GM12892 (cell line): ENCODE data around the gene IRF2.

Experiments used
- DNase-seq: peaks from one replicate; pipeline ENCODE4 v3.0.0; 2011; ENCODE audit not compliant: insufficient read length
- FAIRE-seq: peaks from 2 replicates; lab custom pipeline; 2011; peaks lifted over from hg19 to GRCh38; lab: Jason Lieb, UNC
- POLR2A ChIP-seq: IDR thresholded peaks from 2 replicates; pipeline ENCODE4 v1.6.1; 2011; ENCODE audit warnings: low read depth, low read length, control low read depth
- POLR2AphosphoS5 ChIP-seq: IDR thresholded peaks from 2 replicates; pipeline ENCODE4 v1.6.1; 2011; ENCODE audit warnings: low read depth, low read length, control low read depth
- TAF1 ChIP-seq: IDR thresholded peaks from 2 replicates; pipeline ENCODE4 v1.6.1; 2011; ENCODE audit warnings: low read depth, mild to moderate bottlenecking, control low read depth, low read length, borderline replicate concordance

Gene IRF2

DNA sequence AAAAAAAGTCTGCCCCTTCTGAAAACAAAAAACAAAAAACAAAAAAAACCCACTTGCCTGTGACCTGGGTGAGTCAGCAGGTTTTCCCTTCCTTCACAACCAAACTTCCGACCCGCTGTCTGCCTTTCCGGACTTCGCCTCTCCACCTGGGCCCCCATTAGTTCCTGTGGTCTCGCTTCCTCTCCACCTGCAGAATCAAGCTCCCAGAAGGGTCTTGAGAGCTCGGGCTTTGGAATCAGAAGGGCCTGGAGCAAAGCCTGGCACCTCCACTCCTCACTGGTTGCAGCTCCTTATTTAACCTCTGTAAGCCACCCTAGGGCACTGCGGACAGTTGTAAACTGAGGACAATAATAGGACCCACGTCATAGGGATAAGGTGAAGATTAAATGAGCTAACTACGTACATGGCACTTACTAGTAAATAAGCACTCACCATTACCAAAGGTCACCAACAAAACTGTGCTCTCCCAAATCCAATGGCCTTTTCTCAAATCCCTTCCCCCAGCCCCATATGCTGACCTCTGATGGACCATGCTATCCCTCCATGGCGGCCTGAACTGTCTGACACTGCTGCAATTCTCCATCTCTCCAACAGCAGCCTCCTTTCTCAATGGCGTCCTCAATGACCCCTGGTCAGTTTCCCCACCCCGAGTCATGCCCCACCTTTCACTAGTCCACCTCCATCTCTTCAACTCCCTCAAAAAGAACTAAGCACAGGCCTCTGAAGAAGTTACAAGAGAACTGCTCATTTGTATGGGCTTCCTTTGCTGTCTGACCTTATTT is 64.2 kb downstream of the IRF2 start:
- no peak for FAIRE-seq
- TF ChIP-seq POLR2A = no peak
- TF ChIP-seq TAF1 = no peak
- no peak for TF ChIP-seq POLR2AphosphoS5

DNA sequence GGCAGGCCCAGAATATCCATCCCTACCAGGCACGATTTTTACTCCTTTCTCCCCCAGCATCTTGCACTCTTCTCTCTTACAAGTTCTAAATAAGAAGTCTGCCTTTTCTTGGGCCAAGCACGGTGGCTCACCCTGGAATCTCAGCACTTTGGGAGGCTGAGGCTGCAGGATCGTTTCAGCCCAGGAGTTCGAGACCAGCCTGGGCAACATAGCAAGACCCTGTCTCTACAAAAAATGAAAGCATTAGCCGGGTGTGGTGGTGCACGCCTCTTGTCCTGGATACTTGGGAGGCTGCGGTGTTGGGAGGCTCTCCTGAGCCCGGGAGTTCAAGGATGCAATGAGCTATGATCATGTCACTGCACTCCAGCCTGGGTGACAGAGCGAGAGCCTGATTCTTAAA is 64.8 kb downstream of the IRF2 start:
- FAIRE-seq = no peak
- TF ChIP-seq POLR2AphosphoS5 (no peak), TAF1 (no peak), POLR2A (no peak)
- no peak for DNase-seq

More for the DNA sequence above, 64.2 kb downstream of the IRF2 start:
- no peak for DNase-seq

DNA sequence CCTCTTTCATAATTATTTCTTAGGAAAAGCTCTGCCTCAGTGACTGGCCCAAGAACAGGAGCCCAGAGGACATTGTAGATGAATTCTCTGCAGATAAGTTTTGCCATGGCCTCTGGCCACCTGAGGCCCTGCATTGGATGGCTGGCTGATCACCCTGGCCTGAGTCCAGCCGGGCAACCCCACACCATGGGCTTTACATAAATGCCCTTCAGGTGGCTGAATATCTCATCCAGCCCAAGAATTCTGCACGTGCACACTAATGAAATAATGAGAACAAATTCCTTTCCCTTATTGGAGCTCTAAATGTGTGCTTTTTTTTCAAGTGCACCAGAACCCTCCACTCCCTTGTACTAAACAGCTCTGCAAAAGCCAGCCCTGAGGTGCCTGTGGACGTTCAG is 65.7 kb downstream of the IRF2 start:
- no peak for DNase-seq
- no peak for TF ChIP-seq TAF1
- TF ChIP-seq POLR2A = no peak
- no peak for TF ChIP-seq POLR2AphosphoS5
- no peak for FAIRE-seq

DNA sequence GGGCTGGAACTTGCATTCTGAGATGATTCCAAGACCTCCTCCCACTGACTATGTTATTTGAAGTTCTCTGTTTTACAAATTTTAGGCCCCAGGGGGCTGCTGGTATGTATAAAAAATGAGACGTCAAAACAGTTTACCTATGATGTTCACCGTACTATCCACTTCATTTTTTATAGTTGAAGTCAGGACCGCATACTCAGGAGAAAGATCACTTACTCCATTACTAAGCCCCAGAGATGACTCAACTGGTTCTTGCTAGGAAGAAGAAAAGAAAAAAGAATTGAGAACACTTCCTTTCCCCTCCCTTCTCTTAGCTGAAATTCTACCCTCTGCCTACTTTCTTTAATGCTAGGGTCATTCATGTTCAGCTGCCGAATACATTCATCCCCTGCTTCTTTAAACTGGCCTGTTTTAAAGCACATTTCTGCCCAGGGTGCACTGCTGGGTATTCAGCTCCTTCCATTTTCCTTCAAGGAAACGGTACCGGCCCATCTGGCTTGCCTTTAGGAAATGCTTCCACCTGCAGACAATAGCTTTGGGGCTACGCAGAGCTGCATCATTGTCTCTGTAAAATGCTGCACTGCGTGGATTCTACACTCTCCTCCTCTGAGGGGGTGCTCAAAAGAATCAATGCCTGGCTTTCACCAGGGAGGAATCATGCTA is 66.2 kb downstream of the IRF2 start:
- DNase-seq = no peak
- TF ChIP-seq TAF1 = no peak
- TF ChIP-seq POLR2A = no peak
- no peak for TF ChIP-seq POLR2AphosphoS5
- FAIRE-seq = peak; percentile 74

DNA sequence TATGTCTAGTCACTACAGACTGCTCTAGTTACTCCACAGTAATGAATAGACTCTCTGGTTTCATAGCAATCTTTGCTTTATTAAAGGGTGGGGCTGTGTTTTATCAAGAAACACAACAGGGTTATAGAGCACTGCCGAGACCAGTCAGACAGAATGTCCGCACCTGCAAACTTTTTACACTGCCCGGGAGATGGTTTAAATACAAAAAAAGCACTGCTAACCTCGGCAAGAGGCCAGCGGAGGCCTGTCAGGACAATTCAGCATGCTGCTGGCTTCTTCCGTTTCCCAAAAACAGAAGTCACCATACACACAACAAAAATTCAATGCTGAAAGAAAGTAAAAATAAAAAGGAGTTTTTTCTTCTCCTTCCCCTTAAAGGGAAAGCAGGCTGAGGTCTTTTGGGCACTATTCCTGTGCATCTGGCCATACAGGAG is 67.4 kb downstream of the IRF2 start:
- FAIRE-seq (no peak), DNase-seq (no peak)
- no peak for TF ChIP-seq TAF1

DNA sequence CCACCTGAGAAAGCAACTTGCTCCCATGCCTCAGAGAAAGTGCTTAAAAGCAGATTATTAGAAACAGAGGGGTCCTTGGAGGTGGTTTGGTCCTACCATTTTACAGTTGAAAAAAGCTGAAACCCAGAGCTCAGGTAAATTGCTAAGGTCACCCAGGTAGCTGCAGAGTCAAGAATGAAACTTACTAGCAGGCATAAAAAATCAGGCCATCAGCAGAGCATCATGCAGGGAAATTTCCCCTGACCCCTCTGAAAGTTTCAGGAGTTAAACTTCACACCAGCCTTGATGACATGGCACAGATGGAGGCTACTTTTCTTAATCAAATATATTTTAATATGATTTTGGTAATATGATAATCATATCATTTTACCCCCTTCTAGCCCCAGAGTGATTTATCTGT is 70.3 kb downstream of the IRF2 start:
- no peak for TF ChIP-seq POLR2A
- no peak for TF ChIP-seq POLR2AphosphoS5
- TF ChIP-seq TAF1 = no peak
- DNase-seq (no peak), FAIRE-seq (peak; percentile 40)

DNA sequence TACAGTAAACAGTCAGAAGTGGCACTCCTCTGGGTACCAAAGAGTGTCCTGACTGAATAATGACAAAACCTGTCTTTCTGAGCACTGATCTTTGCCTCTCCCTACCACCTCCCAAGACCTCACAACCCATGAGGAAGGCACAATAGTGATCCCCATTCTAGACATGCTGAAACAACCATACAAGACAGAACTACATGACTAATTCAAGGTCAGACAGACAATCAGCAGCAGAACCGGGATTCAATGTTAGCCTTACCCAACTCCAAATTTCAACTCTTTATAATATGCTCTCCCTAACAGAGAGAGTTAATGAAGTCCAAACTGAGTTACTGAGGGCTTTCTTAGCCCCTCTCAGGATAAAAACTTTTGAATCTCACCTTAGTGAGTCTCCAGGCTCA is 71.0 kb downstream of the IRF2 start:
- peak; percentile 69 for FAIRE-seq
- TF ChIP-seq TAF1 (no peak), POLR2A (no peak), POLR2AphosphoS5 (no peak)
- no peak for DNase-seq

DNA sequence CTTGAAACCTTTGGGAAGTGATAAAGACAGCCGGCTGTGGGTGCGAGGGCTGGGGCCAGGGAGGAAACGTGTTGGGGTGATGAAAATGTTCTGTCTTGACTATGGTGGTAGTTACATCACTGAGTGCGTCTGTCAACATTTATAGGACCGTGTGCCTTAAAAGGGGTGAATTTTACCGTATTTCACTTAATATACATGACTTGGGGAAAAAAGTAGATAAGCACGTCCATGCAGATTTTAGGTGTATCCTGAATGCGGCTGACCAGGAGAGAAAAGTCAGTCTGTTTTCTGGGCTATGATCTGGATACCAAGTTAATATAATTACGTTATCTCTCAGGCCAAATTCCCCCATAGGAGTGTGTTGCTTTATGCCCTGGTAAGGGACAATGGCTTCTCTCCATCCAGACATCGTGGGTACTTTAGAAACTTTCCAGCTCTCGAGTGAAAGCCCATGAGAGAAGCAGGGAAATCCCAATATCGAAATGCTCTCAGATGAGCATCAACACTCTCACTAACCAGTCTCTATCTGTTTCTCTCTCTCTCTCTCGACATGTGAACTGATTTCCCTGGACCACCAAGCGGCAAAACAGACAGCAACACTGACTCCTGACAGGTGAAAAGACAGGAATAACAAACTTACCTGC is 71.5 kb downstream of the IRF2 start:
- DNase-seq (no peak), FAIRE-seq (no peak)
- TF ChIP-seq POLR2AphosphoS5 (no peak), POLR2A (no peak), TAF1 (no peak)

DNA sequence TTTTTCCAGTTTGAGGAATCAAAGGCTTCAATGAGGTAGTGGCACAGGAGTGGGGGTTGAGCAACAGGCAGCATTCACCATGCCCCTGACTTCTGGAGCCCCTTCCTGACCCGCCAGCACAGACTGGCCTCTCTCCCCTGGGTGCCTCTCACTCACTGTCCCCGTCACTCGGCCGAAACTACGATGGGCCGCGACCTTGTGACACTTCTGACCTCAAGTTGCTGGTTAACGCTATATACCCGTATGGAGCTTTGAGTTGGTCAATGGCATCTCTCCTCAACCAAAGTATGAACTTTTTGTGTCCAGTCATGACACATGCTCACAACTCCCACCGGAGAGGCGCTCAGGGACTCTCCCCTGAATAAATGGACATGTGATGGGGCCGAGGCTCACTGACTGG is 72.1 kb downstream of the IRF2 start:
- DNase-seq = no peak
- TF ChIP-seq POLR2A (no peak), TAF1 (no peak), POLR2AphosphoS5 (no peak)
- FAIRE-seq = no peak

DNA sequence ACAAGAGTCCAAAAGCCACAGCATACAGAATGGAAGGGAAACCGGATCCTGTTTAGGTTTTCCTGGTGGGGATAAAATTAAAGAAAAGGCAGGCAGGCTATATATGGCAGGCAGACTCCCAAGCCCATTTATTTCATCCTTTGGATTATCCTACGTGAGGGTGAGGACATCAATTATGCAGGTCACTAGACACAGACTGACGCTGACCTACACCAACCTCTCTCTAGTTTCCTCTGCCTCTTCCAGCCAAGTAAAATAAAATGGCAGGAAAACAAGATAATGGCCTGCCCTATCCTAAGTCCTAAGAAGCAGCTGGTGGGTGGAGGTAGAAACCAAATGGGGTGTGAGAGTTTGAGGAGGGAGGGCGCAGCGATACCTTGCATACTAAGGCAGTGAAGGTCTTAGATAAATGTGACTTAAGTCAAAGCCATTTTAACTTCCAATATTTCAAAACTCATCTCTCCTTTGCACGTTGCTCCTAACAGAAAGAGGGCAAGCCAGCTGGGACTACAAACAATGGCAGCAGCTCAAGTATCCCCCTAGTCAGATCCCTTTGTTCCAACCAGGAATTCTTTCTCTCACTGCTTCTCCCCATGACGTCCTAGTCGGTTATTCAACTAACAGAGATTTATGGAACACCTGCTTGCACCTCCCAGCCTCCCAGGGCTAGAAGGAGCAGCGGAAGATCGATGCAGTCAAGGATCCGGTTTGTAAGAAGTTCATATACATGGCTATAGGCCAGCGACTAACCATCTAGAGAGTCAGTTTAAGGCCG is 72.8 kb downstream of the IRF2 start:
- DNase-seq (no peak), FAIRE-seq (no peak)
- TF ChIP-seq TAF1 = no peak
- TF ChIP-seq POLR2A = no peak
- no peak for TF ChIP-seq POLR2AphosphoS5

DNA sequence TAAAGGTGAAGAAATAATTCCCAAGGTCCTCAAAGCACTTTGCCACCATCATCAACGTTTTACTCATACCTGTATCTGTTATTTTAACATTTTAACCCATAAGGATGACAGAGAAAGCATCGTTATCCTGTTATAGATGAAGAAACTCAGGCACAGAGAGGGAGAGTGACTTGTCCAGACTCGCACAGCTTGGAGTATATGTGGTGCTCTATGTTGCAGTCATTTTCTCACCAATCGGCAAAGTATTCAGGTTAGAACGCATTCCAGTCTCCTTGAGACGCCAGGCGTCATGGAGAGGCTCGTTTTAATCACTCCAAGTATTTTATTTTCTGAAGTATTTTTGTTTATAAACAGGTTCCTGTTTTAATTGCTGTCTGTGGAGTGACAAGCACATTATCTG is 73.5 kb downstream of the IRF2 start:
- FAIRE-seq (no peak), DNase-seq (no peak)
- no peak for TF ChIP-seq POLR2AphosphoS5
- no peak for TF ChIP-seq POLR2A
- TF ChIP-seq TAF1 = no peak

DNA sequence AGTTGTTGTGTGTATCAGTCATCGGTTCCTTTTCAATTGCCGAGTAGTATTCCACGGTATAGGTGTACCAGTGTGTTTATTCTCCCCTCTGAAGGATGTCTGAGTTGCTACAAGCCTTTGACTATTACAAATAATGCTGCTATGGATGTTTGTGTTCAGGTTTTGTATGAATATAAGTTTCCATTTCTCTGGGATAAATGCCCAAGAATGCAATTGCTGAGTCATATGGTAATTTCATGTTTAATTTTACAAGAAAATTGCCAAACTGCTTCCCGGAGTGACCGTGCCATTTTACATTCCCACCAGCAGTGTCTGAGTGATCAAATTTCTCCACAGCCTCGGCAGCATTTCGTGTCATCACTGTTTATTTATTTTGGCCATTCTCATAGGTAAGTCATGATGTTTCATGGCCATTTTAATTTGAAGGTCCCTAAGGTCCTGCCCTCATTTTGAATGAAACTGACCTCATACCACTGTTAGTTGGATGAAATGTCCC is 73.9 kb downstream of the IRF2 start:
- FAIRE-seq (no peak), DNase-seq (no peak)

More for the DNA sequence above, 73.9 kb downstream of the IRF2 start:
- TF ChIP-seq POLR2AphosphoS5 (no peak), TAF1 (no peak)
